Activated CD4-positive, alpha-beta T cell treated with anti-CD3 and anti-CD28 coated beads, Interleukin-2, amount 10 ng/mL, durations not matched to agents 24 days and 14 days (primary cell): ENCODE measurements around the gene NXPH2. TPM values are rescaled to one million over a fixed set of nuclear protein-coding genes. Genes with fewer than 3 reads are reported as not detected.
"Not testable (repeated sequence)": the region's sequence is repeated elsewhere in the genome, so short reads cannot be mapped to it uniquely, and the experiment has no call there.

ENCODE experiments used
- DNase-seq: peaks from one replicate; pipeline ENCODE4 v3.0.0; 2022
- H3K27ac Mint-ChIP-seq: one replicate; pipeline ENCODE4 v1.8.0; 2022; ENCODE audit warnings: mild to moderate bottlenecking, mixed read lengths
- H3K27me3 Mint-ChIP-seq: one replicate; pipeline ENCODE4 v1.8.0; 2022; ENCODE audit warnings: mixed read lengths
- H3K36me3 Mint-ChIP-seq: one replicate; pipeline ENCODE4 v1.8.0; 2022; ENCODE audit warnings: low read depth, mild to moderate bottlenecking, mixed read lengths
- H3K4me1 Mint-ChIP-seq: one replicate; pipeline ENCODE4 v1.8.0; 2021; ENCODE audit warnings: mixed read lengths
- H3K4me3 Mint-ChIP-seq: one replicate; pipeline ENCODE4 v1.8.0; 2022; ENCODE audit warnings: mild to moderate bottlenecking, moderate library complexity, mixed read lengths
- H3K9me3 Mint-ChIP-seq: one replicate; pipeline ENCODE4 v1.8.0; 2021; ENCODE audit warnings: mixed read lengths
- intact Hi-C: fragments of 100-400 bp; cut with micrococcal nuclease; formaldehyde crosslinking; loops from one replicate; pipeline ENCODE4 v1.15.1; 2023
- total RNA-seq: library from RNA; stranded (reverse); gene quantifications from 2 replicates; pipeline ENCODE4 v1.2.3, GENCODE V29; 2022

NXPH2 gene
- total RNA-seq, 1 donor from 2014 or later = not detected

DNA sequence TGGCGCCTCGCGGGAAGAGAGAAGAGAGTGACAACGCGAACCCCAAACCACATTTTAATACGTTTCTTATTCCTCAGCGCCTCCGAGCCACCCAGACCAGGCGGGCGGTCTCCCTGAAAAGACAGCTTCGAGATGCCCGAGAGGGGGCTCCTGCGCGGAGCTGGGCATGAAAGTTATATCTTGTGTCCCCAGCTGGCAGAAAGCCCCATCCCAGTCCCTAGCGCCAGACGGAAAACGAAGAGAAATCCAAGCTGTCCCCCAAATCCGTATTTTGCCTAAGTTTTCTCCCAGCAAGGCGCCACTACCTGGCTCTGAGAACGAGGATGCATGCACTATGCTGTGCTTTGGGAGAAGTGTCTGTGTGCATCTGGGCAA is 797 bp downstream of the NXPH2 start:
- peaks cover 44% of the 10 kb centered on the region for H3K27me3 Mint-ChIP-seq
- H3K4me3 Mint-ChIP-seq = no peak overlapping the region
- intact Hi-C loops = no loop called here
- no peaks in the 10 kb centered on the region for H3K36me3 Mint-ChIP-seq
- no peaks in the 10 kb centered on the region for H3K9me3 Mint-ChIP-seq
- DNase-seq = no peak
- no peaks in the 10 kb centered on the region for H3K4me1 Mint-ChIP-seq
- H3K27ac Mint-ChIP-seq = no peak overlapping the region

DNA sequence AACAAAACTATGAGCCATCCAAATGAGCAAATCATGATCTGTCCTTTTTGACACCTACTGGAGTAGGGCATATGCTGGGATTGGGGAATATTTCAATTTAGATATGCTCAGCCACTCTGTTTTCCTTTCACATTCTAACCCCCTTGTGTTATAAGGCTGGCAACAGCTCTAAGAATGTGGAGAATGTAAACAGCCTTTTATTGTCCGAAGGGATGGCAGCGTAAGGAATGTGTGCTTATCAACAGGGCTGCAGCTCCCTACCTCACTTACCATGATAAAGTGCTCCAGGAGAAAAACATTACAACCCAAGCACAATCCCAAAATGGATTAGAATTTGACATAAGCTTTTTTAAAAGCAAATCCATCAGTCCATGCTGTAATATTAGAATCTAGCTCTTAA is 2.2 kb downstream of the NXPH2 start:
- no peak overlapping the region for H3K4me3 Mint-ChIP-seq
- no peaks in the 10 kb centered on the region for H3K4me1 Mint-ChIP-seq
- H3K27me3 Mint-ChIP-seq = peaks cover 39% of the 10 kb centered on the region
- DNase-seq = no peak
- H3K9me3 Mint-ChIP-seq = no peaks in the 10 kb centered on the region
- intact Hi-C loops = no loop called here
- H3K27ac Mint-ChIP-seq = no peak overlapping the region
- H3K36me3 Mint-ChIP-seq = no peaks in the 10 kb centered on the region

DNA sequence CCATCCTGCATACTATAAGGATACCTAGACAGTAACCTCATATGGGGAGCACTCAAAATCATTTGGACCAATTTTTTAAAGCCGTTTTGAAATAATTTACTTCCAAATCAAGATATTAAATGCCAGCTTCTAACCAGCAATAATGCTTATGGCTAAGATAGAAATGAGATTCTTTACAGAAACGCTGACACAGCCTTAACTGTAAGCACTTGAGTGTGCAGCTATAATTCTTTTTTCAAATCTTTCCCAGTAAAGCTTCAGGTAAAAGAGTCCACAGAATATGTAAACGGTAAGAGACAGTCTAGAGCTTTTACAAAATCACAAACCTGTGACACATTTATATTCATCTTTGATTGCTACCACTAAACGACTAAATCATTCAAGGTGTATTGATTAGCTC is 4.5 kb downstream of the NXPH2 start:
- Mint-ChIP-seq H3K9me3 (no peaks in the 10 kb centered on the region), H3K4me3 (no peak overlapping the region), H3K27me3 (peaks cover 24% of the 10 kb centered on the region), H3K36me3 (no peaks in the 10 kb centered on the region), H3K27ac (no peak overlapping the region), H3K4me1 (no peaks in the 10 kb centered on the region)
- no peak for DNase-seq
- intact Hi-C loops = no loop called here

DNA sequence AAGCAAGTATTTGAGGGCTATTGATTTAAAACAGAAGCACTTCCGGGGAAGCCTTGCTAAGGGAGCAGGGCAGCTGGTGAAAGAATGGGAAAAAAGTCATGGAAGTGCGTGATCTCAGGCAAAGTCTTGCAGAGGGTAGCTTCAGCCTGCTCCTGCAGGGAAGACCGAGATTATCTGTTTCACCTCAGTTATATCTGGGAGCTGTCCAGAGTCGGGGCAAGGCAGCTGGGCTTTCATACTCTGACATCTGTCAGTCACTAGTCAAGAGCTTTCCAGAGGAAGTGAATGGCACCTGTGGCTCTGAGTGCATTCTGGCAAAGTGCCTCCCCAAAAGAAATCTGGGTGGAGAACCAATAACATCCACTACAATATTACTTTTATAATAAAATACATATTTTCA is 8.7 kb downstream of the NXPH2 start:
- H3K36me3 Mint-ChIP-seq = no peaks in the 10 kb centered on the region

DNA sequence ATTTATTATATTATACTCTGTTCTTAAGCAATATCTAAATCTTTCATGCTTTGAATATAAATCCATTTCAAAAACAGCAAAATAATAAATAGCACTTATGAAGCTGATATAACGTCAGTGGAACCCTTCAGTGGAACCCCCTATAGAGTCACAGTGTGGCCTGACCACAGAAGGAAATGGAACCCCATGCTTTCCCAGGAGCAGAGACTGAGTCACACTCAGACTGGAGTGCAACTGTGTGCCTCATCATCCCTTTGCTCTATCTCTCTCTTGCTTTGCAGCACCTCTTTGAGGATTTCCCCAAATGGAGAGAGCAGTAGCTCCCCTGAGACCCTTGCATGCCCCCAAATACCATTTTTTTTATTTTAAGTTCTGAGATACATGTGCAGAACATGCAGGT is 13.1 kb downstream of the NXPH2 start:
- Mint-ChIP-seq H3K27ac (no peak overlapping the region), H3K9me3 (no peaks in the 10 kb centered on the region), H3K27me3 (peaks cover 2% of the 10 kb centered on the region), H3K4me1 (no peaks in the 10 kb centered on the region), H3K4me3 (no peak overlapping the region), H3K36me3 (no peaks in the 10 kb centered on the region)
- intact Hi-C loops = no loop called here
- DNase-seq = no peak

More for the DNA sequence above, 8.7 kb downstream of the NXPH2 start:
- Mint-ChIP-seq H3K4me3 (no peak overlapping the region), H3K27me3 (peaks cover 2% of the 10 kb centered on the region), H3K27ac (no peak overlapping the region), H3K4me1 (no peaks in the 10 kb centered on the region), H3K9me3 (no peaks in the 10 kb centered on the region)
- intact Hi-C loops = no loop called here
- no peak for DNase-seq

DNA sequence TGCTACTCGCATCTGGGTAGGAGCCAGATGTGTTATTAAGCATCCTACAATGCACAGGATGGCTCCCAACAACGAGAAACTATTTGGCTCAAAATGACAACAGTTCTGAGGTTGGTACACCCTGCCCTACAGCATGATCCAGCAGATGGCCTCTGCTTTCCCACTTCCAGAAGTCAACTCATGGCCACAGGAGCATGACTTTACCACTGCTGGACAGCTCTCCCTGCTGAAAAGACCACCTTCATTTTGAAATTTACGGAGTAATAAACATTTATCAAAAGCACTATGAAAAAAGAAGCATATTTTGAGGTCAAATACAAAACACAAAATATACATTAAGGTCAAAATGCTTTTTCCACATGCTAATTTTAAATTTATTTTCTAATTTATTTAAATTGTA is 13.7 kb downstream of the NXPH2 start:
- intact Hi-C loops = no loop called here
- no peaks in the 10 kb centered on the region for H3K4me1 Mint-ChIP-seq
- H3K9me3 Mint-ChIP-seq = no peaks in the 10 kb centered on the region
- H3K4me3 Mint-ChIP-seq = no peak overlapping the region
- H3K27me3 Mint-ChIP-seq = peaks cover 2% of the 10 kb centered on the region
- no peaks in the 10 kb centered on the region for H3K36me3 Mint-ChIP-seq
- DNase-seq = no peak
- H3K27ac Mint-ChIP-seq = no peak overlapping the region

DNA sequence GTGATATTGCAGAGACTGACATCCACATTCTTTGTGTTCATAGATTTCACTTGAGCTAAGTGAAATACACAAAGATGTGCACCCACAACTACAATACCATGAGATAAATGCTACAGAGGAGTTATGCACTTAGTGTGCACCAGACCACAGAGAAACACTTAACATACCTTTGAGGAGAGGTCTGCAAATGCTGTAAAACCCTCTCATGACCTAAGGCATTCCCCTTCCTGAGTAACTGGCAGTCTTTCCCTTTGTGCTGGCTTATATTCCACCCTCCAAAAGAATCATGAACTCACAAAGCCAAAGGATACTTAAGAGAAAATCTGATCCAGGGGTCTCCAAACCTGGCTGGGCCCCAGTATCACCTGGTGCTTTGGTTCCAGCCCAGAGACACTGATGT is 16.2 kb downstream of the NXPH2 start:
- Mint-ChIP-seq H3K4me3 (no peak overlapping the region), H3K27me3 (peaks cover under 1% of the 10 kb centered on the region), H3K9me3 (no peaks in the 10 kb centered on the region), H3K4me1 (no peaks in the 10 kb centered on the region), H3K36me3 (no peaks in the 10 kb centered on the region), H3K27ac (no peak overlapping the region)
- no peak for DNase-seq
- intact Hi-C loops = no loop called here

DNA sequence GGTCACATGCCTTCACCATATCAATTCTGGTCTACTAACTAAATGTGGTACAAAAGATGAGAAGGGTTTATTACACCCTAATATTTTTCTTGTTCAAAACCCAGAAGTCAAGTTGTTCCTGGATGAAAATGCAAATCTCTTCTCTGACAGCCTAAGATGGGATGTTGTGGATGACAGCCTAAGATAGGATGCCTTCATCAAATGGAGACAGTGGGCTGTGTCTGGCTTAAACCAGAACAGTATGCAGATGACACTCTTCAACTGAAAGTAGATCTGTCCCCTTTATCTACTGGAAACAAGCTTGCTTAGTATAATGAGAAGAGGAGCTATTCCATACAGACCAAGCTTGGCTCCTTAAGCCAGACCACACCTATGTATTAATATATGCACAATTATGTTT is 17.7 kb downstream of the NXPH2 start:
- Mint-ChIP-seq H3K4me3 (no peak overlapping the region), H3K27ac (no peak overlapping the region), H3K9me3 (no peaks in the 10 kb centered on the region), H3K27me3 (no peaks in the 10 kb centered on the region), H3K36me3 (no peaks in the 10 kb centered on the region), H3K4me1 (no peaks in the 10 kb centered on the region)
- intact Hi-C loops = no loop called here
- no peak for DNase-seq

DNA sequence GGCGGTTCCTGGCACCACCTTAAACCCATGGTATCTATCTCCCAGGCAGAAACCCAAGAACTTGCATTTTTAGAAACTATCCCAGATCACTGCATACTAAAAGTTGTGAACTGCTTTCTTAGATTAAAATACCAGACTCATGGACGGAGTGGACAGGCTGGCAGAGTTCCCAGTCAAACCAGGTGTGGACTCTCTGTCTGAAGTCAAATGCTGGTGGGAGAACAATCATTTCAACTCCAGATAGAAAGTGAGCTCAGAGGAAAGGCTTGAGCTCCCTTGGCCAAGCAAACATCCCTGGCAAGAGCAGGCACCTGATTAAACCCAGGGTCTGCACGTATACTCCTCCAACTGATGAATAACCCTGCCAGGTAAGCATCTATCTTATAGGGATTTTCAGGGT is 19.5 kb downstream of the NXPH2 start:
- Mint-ChIP-seq H3K4me3 (no peak overlapping the region), H3K27me3 (no peaks in the 10 kb centered on the region)
- intact Hi-C loops = no loop called here

DNA sequence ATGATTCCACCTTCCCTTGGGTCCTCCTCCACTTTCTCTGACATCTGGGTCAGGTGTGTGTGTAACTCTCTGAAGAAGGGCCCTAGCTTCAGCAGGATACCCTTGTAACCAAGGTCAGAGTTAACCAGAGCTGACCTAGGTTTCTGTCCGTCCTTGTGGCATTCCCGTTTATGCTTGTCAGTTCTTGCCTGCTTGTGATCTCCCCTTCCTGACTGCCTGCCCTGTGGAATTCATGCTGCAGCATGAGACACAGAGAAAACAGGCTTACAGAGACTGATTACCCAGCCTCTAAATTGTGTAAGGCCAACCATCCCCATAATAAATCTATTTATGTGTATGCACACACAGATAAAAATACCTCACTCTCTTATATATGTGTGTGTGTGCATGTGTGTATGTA is 22.8 kb downstream of the NXPH2 start:
- no peaks in the 10 kb centered on the region for H3K27me3 Mint-ChIP-seq
- no peaks in the 10 kb centered on the region for H3K4me1 Mint-ChIP-seq
- no peak overlapping the region for H3K4me3 Mint-ChIP-seq
- no peak overlapping the region for H3K27ac Mint-ChIP-seq
- no peak for DNase-seq
- no peaks in the 10 kb centered on the region for H3K36me3 Mint-ChIP-seq
- intact Hi-C loops = no loop called here
- H3K9me3 Mint-ChIP-seq = no peaks in the 10 kb centered on the region

More for the DNA sequence above, 19.5 kb downstream of the NXPH2 start:
- DNase-seq = no peak
- H3K4me1 Mint-ChIP-seq = no peaks in the 10 kb centered on the region
- H3K36me3 Mint-ChIP-seq = no peaks in the 10 kb centered on the region
- no peaks in the 10 kb centered on the region for H3K9me3 Mint-ChIP-seq
- no peak overlapping the region for H3K27ac Mint-ChIP-seq

DNA sequence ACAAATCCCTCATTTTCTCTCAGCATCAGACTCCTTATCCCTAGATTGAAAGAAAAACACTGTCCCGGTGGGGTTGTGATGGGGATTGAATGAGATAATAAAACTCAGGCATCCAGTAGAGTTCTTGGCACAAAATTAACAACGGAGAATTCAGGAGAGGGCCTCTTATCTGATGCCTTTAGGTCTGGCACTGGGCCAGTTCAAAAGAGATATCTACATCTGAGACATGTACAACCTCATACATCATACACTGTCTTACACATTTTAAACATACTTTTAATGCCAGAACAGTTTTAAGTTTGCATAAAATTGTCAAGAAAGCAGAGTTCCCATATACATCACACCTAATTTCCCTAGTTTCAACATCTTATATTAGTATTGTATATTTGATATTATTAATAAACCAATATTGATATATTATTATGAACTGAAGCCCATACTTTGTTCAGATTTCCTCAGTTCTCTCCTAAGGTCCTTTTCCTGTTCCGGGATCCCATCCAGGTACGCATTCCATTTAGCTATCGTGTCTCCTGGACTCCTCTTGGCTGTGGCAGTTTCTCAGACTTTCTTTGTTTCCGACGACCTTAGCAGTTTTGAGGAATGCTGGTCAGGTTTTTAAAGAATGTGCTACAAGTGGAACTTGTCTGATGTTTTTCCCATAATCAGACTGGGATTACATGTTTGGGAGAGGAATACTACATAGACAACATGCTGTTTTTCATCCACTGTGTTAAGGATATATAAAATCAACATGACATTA is 27.8 kb downstream of the NXPH2 start:
- no peak for DNase-seq
- Mint-ChIP-seq H3K27me3 (no peaks in the 10 kb centered on the region), H3K27ac (no peak overlapping the region), H3K4me3 (no peak overlapping the region), H3K4me1 (no peaks in the 10 kb centered on the region), H3K9me3 (no peaks in the 10 kb centered on the region), H3K36me3 (no peaks in the 10 kb centered on the region)
- intact Hi-C loops = no loop called here

DNA sequence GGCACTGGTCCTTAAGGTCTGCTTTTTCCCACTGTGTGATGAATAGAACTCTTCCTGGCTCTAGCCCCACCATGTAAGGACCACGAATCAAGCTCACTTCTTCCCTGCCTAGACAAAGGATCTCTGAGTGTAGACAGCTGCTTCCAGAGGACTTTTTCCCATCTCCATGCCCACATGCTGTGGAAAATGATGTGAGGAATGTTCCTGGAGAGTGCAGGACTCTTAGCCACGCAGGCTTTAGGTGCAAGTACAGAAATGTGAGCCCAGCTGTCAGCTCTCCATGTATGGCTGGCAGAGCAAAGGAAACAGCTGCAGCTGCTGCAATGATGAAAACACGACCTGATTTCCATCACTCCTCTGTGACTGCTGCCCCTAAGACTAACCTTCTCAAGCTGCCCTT is 35.5 kb downstream of the NXPH2 start:
- Mint-ChIP-seq H3K4me3 (no peak overlapping the region), H3K36me3 (no peaks in the 10 kb centered on the region), H3K9me3 (no peaks in the 10 kb centered on the region), H3K27ac (no peak overlapping the region), H3K27me3 (no peaks in the 10 kb centered on the region), H3K4me1 (no peaks in the 10 kb centered on the region)
- no peak for DNase-seq
- intact Hi-C loops = no loop called here

DNA sequence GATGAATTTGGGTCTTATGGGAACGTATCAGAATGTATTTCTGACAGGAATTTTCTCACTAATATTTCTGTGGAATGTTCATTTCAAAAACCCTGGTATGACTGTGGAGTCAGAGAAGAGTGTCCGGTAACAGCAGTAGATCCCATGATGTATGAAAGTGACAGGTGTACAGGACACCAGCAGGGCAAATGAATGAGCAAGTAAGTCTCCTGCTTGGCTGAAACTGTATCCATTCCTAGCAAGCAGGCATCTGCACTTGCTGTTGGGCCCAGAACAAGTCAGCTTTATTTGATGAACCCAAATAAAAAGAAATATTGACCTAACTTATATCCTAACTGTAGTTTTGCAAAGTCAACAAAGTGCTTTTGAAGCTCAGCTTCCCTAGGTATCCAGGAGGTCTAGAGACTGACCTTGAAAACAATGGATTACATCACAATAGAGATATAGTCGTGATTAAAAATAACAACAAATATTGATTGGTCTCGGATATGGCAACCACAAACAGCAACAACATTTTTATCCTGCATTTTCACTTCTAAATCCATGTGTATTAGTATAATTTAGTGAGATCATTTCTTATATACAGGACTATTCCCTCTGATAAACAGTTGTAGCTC is 37.6 kb downstream of the NXPH2 start:
- Mint-ChIP-seq H3K4me1 (no peaks in the 10 kb centered on the region), H3K27me3 (no peaks in the 10 kb centered on the region), H3K4me3 (no peak overlapping the region), H3K36me3 (no peaks in the 10 kb centered on the region), H3K27ac (no peak overlapping the region), H3K9me3 (no peaks in the 10 kb centered on the region)
- no peak for DNase-seq
- intact Hi-C loops = no loop called here

DNA sequence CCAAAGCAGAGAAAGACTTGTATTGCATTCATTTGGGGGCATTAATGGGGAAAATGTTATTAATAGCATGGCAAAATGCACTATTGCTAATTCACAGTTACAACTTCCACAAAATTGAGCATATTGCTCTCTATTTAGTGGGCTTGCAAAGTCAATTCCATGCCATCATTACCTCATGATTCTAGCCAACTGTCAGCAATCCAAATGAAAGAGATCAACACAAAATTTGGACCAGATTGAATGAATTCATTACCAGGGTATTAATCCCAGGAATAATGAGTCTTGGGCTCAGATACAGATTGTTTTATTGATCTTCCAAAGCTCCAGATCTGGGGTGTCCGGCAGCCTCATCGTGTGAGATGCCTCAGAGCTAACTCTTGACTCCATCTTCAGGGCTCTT is 38.3 kb downstream of the NXPH2 start:
- H3K4me1 Mint-ChIP-seq = no peaks in the 10 kb centered on the region
- H3K4me3 Mint-ChIP-seq = no peak overlapping the region
- no peak for DNase-seq
- no peaks in the 10 kb centered on the region for H3K27me3 Mint-ChIP-seq
- intact Hi-C loops = no loop called here
- H3K9me3 Mint-ChIP-seq = peaks cover 2% of the 10 kb centered on the region
- H3K36me3 Mint-ChIP-seq = no peaks in the 10 kb centered on the region
- no peak overlapping the region for H3K27ac Mint-ChIP-seq

DNA sequence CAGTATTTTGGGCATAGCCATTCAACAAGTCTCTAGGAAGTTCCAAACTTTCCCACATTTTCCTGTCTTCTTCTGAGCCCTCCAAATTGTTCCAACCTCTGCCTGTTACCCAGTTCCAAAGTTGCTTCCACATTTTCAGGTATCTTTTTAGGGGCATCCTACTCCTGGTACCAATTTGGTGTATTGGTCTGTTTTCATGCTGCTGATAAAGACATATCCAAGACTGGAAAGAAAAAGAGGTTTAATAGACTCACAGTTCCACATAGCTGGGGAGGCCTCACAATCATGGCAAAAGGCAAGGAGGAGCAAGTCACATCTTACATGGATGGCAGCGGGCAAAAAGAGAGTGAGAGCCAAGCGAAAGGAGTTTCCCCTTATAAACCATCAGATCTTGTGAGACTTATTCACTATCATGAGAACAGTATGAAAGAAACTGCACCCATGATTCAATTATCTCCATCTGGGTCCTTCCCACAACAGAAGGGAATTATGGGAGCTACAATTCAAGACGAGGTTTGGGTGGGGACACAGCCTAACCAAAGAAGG is 43.1 kb downstream of the NXPH2 start:
- intact Hi-C loops, H3K4me1 Mint-ChIP-seq, H3K27ac Mint-ChIP-seq, H3K27me3 Mint-ChIP-seq, DNase-seq, H3K36me3 Mint-ChIP-seq, H3K4me3 Mint-ChIP-seq: not testable (repeated sequence)
- peaks cover 15% of the 10 kb centered on the region for H3K9me3 Mint-ChIP-seq
